GM04503 (cell line): ENCODE data around the gene GAMT.
"Not testable (repeated sequence)": the region's sequence is repeated elsewhere in the genome, so short reads cannot be mapped to it uniquely, and the experiment has no call there.

Experiments used
- DNase-seq: peaks from one replicate; pipeline ENCODE4 v3.0.0-alpha.2; 2012; ENCODE audit warnings: low read depth

The GAMT gene

DNA sequence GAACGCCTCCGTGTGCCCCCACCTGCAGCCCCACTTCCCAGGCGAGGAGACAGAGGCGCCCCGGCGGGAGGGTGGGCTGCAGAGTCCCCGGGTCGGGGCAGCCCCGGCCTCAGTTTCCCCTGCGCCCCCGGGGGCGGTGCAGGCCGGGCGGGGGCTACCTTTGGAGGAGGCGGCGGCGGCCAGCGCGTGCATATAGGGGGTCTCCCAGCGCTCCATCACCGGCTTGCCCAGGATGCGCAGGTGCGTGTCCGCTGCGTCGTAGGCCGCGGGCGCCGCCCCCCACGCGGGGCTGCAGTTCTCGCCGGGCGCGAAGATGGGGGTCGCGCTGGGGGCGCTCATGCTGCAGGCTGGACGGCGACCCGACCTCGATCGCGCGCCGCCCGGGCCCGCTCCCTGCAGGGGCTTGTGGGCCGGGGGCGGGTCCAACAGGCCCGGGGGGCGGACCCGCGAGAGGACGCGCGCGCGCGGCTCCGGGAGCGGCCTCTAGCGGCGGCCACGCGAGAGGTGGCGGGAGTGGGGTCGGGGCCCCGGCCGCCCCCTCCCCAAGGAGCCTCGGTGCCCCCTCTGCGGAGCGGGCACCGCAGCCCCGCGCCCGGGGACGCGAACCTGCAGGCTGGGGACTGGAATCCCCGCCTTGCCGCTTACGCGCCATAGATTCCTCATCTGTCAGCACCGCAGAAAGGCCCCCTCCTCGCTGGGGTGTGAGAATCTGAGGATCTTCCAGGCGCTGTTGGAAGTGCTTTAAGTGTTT lies at the start of gene GAMT:
Gene GAMT, minus strand, starts transcription at position 405 of the 751 bp plus-strand sequence. Its CDS starts 66 bp downstream, at position 339.
- no peak for DNase-seq

DNA sequence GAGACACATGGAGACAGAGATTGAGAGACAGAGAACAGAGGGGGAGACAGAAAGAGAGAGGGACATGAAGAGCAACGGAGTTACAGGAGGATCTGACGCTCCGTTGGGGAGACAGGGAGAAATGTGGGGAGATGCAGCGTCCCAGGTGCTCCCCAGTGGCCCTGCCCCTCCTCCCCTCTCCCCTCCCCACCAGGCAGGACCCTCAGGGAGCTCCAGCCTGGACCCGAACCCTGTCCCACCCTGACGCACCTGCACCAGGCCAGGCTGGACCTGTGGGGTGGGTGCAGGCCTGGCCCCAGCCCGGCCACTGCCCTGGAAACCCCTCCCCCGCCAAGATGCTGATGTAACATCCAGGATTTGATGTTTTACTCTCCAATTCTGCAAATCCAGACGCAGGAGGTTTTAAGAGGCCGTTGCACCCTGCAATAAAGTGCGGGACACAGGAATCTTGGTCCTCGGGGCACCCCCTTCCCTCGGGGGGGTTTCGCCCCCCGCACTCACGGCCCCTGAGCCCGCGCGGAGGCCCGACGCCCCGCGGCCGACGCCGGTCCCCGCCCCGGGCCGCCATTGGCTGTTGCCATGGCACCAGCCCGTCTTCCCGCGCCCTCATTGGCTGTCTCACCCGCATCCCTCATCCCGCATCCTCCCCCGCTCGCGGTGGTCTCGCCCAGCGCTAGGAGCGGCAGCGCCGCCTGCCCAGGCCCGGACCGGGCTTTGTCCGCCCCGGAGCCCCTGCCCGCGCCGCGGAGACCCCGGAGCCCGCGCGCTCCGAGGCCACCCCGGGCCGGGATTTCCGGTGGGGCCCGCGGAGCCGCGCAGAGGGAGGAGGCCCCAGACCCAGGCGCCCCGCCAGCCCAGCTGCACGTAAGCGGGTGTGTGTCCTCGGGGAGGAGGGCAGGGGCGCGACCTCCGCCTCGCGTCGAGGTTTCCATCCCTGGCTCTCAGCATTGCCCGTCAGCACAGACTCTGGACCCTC lies 48.4 kb upstream of the GAMT start, which contains the start of gene APC2:
Gene APC2, plus strand, starts transcription at position 655 of the 976 bp plus-strand sequence. CDS start 2,881 bp downstream, outside the sequence.
- DNase-seq: no peak

DNA sequence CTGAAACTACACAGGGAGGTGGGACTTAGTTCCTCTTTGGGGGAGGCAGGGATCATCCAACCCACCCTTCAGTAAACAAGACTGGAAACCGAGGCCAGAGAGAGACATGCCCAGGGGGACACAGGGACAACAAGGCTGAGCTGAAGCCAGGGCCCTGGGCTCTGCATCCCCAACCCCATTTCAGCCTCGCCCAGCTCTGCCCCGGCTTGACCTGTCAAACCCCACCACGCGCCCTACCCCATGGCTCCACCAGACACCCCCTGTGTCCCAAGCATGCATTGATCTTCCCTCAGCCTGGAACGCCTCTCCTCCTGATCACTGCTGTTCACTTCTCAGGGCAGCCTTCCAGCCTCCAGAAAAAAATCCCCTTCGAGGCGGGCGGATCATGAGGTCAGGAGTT lies 46.6 kb upstream of the GAMT start:
- no peak for DNase-seq

DNA sequence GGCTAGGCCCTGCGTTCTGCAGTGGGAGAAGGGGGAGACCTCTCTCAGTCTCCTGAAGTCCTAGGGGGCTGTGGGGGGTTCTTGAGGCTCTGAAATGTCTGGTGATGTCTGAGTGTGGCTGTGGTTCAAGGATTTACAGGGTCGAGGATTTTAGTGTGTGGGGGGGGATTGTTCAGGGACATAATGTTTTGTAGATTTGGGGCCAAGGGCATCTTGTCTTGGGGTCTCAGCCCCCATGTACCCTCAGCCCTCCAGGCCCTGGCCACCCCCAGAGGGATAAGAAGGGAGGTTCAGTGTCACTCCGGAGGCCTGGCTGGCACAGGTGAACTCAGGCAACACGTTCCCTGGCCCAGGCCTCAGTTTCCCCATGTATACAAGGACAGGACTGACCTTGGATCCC lies 46.2 kb upstream of the GAMT start:
- DNase-seq: no peak

DNA sequence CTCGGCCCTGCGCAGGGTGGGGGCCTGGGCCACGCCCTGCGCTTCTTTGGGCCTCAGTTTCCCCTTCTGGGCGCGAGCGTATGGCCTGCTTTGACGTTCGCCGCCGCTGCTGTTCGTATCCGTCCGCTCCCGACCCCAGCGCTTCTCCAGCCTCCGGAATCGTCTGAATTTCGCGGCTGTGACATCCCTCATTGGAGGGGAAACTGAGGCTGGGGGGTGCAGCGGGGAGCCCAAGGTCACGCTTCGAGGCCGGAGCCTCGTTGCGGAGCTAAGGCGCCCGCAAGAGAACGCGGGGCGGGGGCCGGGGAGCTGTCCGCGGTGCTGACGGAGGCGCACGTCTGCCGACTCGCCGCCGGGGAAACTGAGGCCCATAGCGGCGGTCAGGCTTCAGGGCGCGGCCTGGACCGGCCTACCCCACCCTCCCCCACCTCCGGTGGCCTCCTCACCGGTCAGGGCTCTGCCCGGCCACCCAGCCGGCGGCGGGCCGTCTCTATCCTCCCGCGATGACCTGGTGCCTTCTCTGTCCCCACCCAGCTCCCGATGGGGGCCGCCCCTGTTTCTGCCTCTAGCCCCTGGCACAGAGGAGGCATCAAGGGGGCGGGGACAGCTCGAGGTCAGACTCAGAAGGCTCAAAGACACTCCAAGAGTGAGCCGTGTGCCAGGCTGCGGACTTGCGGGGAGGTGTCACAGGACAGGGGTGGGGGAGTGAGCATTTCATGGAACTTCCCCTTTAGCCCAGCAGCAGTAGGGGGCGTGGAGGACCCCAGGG lies 45.6 kb upstream of the GAMT start:
- DNase-seq: no peak

DNA sequence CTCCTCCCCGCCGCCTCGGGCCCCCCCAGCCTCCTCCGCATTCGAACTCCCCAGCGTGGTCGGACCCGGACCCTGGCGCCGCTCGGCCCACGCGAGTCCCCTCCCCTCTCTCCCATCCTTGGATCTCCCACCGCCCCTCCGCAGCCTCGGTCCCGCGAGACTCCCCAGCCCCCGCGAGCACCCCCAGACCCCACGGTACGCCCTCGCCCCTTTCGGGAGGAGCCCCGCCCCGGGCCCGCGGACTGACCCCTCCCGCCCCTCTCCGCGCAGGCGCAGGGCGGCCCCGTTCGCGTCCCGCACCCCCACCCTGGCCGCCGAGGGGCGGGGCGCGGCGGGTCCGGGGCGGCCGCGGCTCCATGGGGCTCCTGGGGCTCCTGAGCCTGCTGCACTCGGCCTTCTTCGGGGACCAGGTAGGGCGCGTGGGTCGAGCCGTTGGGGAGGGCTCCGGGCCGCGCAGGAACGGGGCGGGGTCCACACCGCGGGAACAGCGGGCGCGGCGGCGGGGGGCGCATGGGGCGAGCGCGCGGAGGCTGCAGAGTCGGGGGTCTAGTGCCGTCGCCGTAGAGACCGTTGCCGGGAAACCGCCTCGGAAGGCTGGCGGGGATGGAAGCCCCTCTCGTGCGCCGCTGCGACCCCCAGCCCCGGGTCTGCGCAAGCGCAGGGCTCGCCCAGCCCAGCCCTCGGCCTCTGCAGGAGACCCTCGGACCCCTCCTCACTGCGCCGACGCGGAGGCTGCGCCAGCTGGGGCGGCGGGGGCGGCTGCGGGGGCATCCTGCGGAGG lies 44.8 kb upstream of the GAMT start:
- no peak for DNase-seq

DNA sequence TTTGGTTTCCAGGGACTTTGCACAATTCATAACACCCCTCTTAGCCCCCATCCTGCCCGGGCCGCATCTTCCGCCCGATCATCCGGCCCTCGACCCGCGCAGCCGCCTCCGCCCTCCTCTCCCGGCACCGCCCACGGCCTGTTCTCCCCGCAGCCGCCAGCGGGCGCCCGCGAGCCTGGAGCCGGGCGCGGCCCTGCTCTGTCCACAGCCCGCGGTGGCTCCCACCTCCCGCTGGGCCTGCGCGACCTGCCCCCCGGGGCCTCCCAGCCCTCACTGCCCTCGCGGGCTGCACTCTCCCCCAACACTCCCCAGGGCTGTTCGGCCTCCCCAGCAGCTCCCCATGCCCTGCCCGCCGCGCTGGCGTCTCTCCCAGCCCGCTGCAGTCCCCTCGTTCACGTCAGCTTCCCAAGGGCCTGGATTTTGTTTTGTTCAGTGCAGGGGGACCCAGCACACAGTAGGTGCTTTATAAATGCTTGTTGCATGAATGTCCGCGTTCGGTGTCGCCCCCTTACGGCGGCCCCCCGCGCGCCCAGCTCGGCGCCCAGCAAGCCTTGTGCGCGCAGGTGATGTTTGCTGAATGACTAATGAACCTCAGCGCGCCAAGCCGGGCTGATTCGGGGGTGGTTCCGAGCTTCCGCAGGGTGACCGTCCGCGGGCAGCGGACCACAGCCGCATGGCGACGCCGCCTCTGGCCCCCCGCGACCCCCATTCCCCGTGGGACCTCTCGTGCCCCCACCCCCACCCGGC lies 44.0 kb upstream of the GAMT start:
- DNase-seq: no peak

DNA sequence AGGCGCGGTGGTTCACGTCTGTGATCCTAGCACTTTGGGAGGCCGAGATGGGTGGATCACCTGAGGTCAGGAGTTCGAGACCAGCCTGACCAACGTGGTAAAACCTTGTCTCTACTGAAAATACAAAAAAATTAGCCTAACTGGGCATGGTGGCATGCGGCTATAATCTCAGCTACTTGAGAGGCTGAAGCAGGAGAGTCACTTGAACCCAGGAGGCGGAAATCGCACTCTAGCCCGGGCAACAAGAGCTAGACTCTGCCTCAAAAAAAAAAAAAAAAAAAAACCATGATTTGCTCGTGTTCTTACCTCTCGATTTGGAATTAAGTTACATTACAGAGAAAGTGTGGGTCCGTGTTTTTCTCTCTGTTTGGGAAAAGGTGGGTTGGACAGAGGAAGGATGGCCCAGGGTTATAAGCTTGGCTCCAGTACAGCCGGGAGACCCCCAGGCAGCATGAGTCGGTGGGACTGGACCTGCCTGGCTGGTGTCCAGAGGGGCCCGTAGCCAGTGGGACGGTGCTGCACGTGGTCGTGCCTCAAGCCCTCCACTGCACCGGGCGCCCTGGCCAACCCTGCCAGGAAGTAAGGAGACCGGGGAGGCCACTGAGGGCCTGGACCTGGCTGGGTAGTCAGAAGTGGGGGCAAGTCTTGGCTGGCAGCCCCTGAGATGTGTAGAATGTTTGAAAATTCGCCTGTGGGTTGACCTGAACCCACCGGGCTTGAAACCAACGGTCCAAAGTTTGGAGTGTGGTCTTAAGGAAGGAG lies 40.5 kb upstream of the GAMT start:
- DNase-seq: no peak

DNA sequence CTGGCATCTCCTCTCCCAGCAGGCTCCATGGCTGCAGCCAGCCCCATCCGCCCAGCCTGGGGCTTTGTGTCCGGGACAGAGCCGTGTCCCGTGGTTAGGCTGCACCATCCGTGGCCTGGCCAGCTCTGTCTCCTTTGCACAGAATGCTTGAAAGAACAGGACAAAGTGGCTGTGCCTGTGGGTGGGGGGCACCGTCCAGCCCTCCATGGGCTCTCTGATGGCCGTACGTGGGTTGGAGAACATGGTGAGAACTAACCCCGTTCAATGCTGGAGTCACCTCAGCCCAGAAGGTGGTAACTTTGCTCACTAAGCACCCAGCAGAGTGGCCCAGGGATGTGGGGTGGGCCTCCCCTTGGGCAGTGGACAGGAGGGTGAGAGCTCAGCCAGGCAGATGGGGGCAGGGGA lies 39.7 kb upstream of the GAMT start:
- no peak for DNase-seq

DNA sequence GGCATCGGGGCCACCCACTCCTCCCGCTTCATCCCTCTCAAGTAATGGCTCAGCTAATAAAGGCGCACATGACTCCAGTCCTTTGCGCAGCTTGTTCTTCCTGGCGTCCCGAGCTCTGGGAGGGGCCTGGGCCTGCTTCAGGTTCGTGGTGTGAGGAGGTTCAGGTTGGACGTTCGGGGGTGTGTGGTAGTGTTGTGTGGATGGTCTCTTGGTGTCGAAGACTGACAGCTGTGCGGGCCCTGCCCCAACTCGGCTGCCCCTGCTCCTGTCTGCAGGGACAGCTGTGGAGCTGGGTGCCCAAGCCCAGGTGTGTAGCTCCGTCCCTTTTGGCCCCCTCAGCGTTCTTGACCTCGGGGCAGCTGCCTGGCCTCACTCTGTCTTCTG lies 39.1 kb upstream of the GAMT start:
- DNase-seq: no peak

DNA sequence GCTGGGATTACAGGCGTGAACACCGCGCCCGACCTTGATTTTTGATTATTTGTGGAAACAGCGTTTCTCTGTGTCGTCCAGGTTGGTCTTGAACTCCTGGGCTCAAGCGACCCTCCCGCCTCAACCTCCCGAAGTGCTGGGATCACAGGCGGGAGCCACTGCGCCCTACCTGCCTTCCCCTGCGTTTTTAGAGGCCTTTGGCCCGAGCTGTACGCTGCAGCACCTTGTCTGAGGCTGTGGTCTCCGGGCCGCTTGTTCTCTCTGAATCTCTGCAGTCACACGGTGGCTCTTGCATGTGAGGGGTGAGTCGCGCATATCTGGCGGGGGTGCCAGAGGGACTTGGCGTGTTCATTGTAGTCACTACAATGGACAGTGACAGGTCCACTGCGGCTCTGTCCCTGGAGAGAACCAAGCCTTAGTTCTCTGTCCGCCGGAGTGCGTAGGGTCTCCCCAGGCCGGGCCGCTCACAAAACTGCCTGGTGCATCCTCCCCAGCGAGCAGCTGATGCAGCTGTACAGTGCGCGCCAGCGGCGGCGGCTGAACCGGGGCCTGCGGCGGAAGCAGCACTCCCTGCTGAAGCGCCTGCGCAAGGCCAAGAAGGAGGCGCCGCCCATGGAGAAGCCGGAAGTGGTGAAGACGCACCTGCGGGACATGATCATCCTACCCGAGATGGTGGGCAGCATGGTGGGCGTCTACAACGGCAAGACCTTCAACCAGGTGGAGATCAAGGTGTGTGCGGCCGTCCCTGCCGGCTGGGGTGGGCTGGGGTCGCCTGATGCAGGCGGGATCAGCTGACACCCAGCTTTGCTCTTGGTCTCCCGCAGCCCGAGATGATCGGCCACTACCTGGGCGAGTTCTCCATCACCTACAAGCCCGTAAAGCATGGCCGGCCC lies 38.4 kb upstream of the GAMT start:
- not testable (repeated sequence) for DNase-seq

DNA sequence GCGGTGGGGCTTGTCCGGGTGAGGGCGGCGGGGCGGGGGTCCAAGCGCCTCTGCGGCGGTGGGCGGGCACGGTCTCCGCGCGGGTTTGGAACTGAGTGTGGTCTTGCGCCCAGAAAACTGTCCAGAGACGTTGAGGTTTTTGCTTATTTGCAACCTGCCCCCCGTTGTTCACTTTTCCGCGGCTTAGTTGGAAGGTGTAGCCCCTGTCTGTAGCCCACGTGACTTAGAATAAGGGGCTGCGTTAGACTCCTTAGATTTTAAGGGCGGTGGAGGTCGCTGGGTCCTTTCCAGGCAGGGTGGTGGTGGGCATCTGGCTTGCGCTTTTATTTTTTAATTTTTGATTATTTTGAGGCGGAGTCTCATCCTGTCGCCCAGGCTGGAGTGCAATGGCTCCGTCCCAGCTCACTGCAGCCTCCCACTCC lies 37.6 kb upstream of the GAMT start:
- DNase-seq: no peak

DNA sequence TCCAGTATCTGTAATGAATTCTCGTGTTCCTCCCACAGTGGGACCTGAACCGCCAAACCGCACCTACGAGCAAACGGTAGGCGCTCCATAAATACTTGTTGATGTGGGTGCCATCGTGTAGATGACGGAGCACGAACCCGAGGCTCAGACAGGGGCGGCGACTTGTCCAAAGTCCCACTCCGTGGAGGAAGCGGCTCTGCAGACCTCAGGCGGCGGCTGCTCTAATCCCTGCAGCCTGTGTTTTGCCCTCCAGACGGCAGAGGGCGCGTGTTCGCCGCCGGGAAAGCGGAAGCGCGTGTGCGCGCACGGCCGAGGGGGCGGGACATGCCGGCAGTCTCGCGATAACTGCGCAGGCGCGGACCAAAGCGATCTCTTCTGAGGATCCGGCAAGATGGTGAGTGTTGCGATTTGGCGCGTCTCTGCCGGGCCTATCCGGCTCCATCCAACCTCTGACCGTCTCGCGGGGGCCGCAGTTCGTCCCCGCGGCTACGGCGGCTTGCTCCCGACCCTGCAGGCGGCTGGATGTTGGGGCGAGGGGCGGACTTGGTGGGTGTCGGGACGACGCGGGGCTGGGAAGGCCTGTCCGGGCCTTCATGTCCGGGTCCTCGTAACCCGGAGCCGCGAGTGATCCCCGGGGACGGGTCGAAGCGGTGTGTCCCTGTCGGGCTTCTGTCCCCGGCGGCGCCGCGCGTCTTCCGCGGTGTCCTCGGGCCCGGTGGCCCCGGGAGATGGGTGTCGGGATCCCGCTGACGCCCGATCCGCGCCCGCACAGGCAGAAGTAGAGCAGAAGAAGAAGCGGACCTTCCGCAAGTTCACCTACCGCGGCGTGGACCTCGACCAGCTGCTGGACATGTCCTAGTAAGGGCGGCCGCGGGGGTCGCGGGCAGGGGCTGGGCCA lies 36.9 kb upstream of the GAMT start, which contains the start of gene RPS15:
Gene RPS15, plus strand, starts transcription at position 362 of the 898 bp plus-strand sequence. Its CDS starts 30 bp downstream, at position 392.
- DNase-seq: peak; percentile 50

DNA sequence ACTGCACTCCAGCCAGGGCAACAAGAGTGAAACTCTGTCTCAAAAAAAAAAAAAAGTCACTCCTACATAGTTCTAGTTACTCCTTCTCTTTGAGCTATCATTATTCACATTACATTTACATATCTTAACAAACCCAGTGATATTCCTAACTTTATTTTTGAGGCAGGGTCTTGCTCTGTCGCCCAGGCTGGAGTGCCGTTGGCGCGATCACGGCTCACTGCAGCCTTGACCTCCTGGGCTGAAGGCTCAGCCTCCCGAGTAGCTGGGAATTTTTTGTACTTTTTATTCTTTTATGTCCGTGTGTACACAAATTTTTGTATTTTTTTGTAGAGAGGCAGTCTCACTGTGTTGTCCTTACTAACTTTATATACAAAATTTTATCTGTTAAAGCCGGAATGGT lies 36.3 kb upstream of the GAMT start:
- no peak for DNase-seq

DNA sequence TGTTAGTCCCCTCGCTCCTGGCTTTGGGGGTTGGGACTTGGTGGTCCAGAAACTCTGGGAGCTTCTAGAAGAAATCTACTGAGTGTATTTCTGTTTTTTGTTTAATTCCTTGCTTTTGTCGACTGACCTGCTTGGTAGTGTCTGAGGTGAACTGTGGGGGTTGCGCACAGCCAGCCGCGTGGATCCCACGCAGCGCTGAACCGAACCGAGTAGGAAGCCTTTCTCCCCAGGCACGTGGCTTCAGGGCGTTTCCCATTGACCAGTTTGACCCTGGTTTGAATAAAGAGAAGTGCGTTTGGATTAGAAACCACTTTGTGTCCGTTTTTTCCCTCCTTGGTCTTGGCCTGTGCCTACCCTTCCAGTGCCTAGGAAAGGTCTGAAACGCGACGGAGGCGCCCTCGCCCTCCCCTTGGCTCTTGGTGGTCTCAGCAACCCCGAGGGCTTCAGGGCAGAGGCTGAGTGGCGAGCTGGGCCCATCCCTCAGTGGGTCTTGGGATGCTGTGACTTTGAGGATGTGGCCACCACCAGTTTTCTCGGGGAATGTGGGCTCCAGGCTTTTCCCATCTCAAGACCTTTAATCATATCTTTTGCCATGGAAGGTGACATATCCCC lies 34.1 kb upstream of the GAMT start:
- no peak for DNase-seq

DNA sequence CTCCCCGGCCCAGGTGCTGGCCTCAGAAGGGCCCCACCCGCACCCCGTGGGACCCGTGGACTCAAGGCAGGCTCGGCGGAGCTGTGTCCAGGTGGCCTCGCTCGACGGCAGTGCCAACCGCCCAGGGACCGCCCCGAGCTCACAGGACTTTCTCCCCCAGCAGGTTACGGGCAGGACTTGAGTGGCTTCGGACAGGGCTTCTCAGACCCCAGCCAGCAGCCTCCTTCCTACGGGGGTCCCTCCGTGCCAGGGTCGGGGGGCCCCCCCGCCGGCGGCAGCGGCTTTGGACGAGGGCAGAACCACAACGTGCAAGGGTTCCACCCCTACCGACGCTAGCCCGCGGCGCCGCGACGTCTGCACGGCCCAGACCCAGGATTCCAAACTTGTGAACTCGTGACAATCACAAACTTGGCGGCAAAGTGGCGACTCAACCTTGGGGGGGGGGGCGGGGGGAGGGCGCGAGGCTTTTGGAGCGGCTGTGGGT lies 33.3 kb upstream of the GAMT start:
- no peak for DNase-seq

DNA sequence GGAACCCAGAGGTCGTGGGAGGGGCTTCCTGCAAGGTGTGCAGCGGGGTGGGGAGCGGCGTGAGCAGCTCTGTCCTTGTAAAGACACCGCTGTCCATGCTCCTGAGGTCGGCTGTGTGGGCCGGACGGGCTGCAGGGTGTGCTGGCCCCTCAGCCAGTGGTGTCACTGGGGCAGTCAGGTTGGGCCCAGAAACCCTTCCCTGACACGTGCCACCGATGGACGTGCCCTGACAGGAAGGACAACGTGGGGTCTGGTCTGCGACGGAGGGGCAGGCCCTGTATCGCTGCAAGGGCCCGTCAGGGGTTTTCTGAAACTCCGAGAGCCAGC lies 32.7 kb upstream of the GAMT start:
- no peak for DNase-seq
